NCI-H1930 (cell line): ENCODE measurements around the gene NOS1.

Experiments
- DNase-seq, 2 experiments: peaks; one replicate each; lab custom pipeline; 2025; lab: John Stamatoyannopoulos, UW

NOS1 gene

DNA sequence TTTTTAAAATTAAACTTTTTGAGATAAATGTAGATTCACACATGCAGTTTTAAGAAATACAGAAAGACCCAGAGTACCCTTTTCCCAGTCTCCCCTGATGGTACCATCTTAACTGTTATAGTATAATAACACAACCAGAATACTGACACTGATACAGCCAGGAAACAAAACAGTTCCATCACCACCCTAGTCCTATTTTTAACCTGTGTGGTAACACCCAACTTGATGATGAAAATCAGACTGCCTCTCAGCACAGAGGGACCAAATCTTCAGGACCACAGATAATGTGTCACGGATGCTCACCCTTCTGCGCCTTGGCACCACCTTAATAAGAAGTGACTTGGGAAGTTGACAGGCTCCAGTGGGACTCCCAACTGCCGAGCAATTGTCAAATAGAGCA lies 189.3 kb downstream of the NOS1 start:
- DNase-seq, result no peak

- DNase-seq, result no peak
Measured at GRCh38 chr12:117171499-117172162, 189.8 kb downstream of the NOS1 start.

DNA sequence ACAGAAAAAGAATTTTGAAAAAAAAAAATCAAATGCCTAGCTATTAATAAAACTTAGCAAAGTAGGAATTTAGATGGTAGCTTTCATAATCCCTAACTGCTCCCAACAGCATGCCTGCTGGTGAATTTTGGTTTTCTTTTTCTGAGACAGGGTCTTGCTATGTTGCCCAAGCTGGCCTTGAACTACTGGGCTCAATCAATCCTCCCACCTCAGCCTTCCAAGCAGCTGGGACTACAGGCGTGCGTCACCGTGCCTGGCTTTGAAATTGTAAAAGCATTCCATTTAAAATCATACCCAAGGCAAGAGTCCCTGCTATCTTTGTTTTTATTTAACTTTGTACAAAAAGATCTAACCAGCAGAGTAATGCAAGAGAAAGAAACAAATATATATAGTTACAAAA lies 191.9 kb downstream of the NOS1 start:
- no peak for DNase-seq

DNA sequence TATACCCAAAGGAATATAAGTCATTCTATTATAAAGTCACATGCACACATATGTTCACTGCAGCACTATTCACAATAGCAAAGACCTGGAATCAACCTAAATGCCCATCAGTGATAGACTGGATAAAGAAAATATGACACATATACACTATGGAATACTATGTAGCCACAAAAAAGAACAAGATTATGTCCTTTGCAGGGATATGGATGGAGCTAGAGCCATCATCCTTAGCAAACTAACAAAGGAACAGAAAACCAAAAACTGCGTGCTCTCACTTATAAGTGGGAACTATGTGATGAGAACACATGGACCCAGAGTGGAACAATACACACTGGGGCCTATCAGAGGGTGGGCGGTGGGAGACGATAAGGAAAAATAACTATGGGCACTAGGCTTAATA lies 192.4 kb downstream of the NOS1 start:
- DNase-seq, result no peak

- DNase-seq, result no peak
Measured at GRCh38 chr12:117167769-117168168, 193.7 kb downstream of the NOS1 start.

DNA sequence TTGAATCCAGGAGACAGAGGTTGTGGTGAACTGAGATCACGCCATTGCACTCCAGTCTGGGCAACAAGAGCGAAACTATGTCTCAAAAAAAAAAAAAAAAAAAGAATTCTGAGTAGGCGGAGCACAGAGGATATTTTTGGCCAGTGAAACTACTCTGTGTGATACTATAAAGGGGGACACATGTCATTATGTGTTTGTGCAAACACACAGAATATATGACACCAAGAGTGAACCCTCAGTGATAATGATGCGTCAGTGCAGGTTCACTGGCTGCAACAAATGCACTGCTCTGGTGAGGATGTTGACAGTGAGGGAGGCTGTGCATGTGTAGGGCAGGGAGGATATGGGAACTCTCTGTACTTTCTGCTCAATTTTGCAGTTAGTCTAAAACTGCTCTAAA lies 195.3 kb downstream of the NOS1 start:
- no peak for DNase-seq

DNA sequence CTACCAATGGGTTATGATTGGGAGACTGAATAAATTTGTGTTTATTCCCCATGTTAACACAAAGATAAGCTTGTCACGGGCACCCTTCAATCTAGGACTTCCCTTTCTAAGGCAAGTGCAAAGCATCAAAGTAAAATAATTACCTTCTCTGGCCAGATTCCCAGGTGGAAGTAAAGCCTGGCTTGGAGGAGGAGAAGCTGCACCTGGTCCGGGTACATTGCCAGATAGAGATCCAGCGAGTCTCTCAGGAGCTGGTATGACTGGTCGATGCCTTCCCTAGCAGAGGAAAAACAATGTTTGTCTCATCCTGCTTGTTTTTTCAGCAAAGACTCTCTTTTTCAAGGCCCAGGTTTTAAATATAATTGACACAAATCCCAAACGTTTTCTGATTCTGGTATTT lies 196.1 kb downstream of the NOS1 start:
- DNase-seq, result no peak

GRCh38 chr12:117162633-117163032 lies 198.8 kb downstream of the NOS1 start:
- DNase-seq, result no peak

GRCh38 chr12:117162167-117162539 lies 199.3 kb downstream of the NOS1 start:
- no peak for DNase-seq

GRCh38 chr12:117161460-117162166 lies 199.8 kb downstream of the NOS1 start:
- DNase-seq, result no peak

GRCh38 chr12:117159674-117160073 lies 201.8 kb downstream of the NOS1 start:
- no peak for DNase-seq

- DNase-seq, result no peak
Measured at GRCh38 chr12:117158911-117159553, 202.4 kb downstream of the NOS1 start.
